GM18951 (cell line): Measurements from ENCODE around the gene LRGUK.
"Not testable (repeated sequence)": the region's sequence is repeated elsewhere in the genome, so short reads cannot be mapped to it uniquely, and the experiment has no call there.

Experiments used
- POLR2A ChIP-seq: IDR thresholded peaks from 4 replicates; pipeline ENCODE4 v1.6.1; 2011; ENCODE audit warnings: mild to moderate bottlenecking; ENCODE audit not compliant: insufficient read length, insufficient read depth; ENCODE audit errors: extremely low read depth
- in situ Hi-C: fragments of 300-500 bp; cut with MboI; formaldehyde crosslinking; loops from one replicate; pipeline ENCODE4 v1.12.0; 2022; ENCODE audit warnings: low sequenced_read_pairs, mixed read lengths, inconsistent platforms; ENCODE audit not compliant: unreplicated experiment

LRGUK gene

DNA sequence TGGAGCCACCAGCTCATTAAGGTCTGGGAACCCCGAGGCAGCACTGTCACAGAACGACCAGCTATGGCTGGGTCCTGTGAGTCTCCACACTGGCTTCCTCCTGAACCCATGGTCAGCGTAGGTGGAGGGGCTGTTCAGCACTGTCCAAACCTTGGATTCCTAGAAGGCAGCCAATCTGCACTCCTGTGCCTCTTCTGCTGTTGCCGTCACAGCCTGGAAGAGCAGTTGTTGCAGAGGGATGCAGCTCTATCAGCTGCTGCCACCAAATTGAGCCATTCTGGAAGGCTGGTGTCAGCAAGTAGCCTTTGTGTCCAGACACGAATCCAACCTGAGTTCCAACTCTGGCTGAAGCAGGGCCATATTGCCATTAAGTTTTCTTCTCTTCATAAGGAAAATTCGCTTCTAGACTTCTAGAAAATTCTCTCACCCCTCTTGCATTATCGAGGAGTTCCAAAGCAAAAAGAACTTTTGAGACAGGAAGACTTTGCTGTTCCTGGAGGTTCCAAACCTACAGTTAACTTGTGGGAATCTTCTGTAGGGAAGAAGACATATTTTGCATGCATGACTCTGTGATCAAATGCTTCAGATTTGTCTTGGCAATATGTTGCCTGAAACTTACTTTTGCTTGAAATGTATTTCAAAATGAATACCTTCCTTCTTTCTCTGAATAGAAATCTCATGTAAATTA lies 84.0 kb downstream of the LRGUK start:
- no peak for TF ChIP-seq POLR2A
- in situ Hi-C loops, result no loop called here

DNA sequence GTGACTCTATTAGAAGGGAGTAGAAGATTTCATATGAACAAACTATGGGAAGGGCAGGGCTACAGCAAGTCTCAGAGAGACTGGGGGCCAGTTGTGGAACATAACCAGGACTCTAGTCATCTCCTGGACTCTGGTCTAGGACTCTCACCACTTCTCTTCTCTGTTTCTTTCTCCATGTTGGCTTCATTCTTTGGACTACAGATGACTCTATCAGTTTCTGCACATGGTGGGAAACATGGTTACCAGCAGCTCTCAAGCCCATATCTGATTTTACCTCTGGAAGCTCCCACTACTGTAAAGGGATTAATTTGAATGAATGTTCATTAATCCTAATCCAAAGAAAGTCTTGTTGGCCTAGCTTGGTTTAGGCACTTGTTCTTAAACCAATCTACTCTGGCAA lies 84.7 kb downstream of the LRGUK start:
- in situ Hi-C loops, result no loop called here
- no peak for TF ChIP-seq POLR2A

DNA sequence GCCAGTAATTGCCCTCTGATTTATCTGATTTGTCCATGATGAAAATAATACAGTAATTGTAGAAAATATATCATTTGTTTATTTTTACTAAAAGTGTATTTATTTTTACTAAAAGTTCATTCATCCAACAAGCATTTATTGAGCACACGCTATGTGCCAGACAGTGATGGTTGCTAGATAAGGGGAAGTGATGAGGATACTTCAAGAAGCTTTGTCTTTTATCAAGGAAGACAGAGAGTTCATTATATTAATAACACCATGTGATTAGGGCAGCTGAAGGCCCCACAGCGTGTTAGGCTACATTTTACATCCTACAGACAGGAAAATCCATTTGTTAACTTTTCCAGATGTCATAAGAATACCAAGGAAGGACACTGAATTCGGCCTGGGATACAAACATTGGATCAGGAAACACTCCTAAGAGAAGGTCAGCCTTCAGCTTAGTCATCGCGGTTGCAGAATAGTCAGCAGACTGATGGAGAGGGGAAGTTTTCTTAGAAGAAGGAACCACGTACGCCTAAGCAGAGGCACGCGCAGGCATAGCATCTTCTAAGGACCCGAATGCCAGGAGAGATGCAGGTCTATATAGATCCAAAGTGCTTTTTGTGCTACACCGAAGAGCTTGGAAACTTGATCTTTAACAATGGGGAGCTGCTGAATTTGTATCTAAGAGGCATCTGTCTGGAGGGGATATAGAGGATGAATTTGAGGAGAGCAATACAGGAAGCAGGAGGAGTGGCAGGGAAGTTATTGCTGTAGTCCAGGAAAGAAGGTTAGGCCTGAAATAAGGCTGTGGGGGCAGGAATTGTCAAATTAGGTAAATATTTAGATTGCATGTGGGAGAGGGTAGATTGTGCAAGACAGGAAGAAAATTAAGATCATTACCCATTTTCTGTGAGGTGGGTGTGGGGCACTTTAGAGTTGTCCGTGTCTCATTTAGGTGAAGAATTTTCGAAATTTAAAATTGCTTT lies 85.7 kb downstream of the LRGUK start:
- in situ Hi-C loops, result no loop called here
- TF ChIP-seq POLR2A, result no peak

DNA sequence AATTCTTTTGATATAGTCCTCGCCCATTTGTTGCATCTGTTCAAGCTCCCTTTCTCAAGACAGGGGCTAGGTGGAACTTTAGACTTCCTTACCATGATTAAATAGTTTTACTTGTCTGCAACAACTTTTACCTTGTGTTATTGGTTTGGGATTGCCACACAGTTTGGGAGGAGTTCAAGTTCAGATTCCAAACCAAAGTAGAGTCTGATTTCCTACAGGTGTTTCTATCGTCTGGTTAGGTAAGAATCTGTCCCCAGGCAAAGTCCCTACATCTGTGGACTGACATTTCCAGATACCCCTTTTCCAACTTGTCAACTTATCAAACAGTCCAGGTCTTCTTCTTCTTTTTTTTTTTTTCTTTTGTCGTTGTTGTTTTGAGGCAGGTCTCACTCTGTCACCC lies 93.1 kb downstream of the LRGUK start:
- TF ChIP-seq POLR2A, result no peak
- in situ Hi-C loops, result no loop called here

DNA sequence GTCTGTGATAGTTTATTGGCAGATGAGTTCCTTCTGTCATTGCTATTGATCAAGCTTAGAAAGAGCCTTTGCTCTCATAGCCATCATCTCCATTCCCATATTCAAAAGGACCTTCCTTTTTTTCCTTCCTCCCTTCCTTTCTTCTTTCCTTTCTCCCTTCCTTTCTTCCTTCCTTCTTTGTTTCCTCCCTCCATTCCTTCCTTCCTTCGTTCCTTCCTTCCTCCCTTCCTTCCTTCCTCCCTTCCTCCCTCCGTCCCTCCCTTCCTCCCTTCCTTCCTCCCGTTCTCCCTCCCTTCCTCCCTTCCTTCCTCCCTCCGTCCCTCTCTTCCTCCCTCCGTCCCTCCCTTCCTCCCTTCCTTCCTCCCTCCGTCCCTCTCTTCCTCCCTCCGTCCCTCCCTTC lies 104.2 kb downstream of the LRGUK start:
- in situ Hi-C loops, result not testable (repeated sequence)

DNA sequence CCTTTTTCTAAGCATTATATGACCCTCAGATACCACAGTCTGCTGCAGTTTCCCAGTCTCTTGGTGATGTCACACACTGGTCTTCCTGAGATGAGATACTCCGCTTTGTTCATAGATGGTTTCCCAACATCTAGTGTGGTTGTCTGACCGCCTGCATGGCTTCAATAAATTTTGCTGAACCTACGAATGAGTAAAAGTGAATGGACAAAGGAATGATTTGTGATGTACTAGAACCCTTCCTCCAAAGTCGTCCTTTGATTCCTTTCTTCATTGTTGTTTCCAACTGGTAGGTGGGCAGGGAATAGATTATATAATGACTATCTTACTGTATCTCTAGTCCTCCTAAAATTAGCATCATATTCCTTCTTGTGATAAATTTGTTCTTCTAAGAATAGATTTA lies 107.1 kb downstream of the LRGUK start:
- no peak for TF ChIP-seq POLR2A
- in situ Hi-C loops, result no loop called here

DNA sequence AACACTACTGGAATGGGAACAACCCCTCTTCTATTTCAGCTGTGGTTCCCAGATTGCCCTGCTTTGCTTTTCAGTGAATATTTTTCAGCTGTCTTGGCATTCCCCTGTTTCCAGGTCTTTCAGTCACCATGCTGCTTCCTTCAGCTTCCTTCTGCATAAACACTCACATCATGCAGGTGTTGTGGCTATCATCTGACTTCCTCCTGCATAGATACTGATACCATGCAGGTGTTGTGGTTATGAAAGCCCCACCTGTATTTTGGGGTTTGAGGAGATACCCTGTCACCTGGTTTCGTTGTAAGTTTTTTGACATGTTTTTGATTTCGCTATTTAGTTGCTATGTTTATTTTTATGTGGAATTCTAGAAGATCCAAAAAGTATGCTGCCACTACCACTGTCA lies 118.1 kb downstream of the LRGUK start:
- in situ Hi-C loops, result no loop called here
- TF ChIP-seq POLR2A, result no peak

DNA sequence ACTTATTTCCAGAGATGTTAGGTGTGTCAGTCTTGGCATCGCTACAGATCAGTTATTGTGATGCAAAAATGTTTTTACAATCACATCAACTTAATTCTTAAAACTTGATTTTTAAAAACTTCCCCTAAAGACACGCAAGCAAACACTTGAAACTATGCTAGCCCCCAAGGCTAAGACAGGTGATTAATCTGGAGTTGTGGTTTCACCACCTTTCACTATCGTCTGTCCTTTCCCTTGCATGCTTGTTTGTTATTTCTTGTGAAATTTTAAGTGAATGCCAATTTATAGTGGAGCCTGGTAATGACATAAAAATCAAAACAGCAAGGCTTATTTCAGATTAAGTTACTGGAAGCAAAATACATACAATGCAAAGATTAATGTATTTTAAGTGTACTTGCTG lies 119.2 kb downstream of the LRGUK start:
- in situ Hi-C loops, result no loop called here
- no peak for TF ChIP-seq POLR2A

DNA sequence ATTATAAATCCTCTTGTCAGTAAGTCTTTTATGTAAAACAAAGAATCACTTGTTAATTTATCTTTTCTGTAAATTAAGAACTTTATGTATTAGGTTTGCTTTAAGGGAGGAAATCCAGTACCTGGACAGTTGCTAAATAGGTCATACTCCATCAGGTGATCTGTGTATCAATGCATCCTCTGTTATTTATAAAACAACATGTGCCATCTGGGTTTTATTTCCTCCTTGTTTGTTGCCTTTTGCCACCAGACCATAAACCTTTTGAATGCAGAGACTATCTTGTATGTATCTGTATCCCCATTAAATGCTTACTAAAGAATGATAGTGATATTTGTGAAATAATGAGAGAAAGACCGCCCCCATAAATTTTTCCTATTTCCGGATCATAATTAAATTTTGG lies 119.6 kb downstream of the LRGUK start:
- in situ Hi-C loops, result no loop called here
- no peak for TF ChIP-seq POLR2A

DNA sequence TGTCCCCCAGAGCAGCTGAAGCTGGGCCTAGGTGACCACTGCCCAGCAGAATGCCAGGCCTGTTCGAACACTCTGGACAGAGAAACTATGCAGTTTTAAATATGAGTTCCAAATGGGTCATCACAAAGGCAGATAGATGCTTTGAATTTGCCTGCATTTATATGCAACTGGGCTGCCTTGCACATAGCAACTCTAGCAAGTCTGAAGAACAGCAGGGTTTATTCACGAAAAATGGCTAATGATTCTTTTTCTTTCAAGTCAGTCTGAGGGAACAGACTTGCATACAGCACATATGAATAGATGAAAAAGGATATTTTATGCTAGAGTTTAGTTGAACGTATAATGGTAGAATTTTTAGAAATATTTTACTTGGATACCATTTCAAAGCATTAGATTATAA lies 121.1 kb downstream of the LRGUK start:
- TF ChIP-seq POLR2A, result no peak
- in situ Hi-C loops, result no loop called here

DNA sequence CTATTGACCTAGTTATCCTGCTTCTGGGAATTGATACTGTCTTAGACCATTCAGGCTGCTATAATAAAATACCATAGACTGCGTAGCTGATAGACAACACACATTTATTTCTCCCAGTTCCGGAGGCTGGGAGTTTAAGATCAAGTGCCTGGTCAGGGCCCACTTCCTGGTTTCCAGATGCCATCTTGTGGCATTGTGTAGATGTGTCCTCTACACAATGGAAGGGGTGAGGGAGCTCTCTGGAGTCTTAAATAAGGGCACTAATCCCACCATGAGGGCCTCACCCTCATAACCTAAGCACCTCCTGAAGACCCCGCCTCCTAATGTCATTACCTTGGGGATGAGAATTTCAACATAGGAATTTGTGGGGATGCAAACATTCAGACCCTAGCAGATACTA lies 127.2 kb downstream of the LRGUK start:
- TF ChIP-seq POLR2A, result no peak
- in situ Hi-C loops, result no loop called here

DNA sequence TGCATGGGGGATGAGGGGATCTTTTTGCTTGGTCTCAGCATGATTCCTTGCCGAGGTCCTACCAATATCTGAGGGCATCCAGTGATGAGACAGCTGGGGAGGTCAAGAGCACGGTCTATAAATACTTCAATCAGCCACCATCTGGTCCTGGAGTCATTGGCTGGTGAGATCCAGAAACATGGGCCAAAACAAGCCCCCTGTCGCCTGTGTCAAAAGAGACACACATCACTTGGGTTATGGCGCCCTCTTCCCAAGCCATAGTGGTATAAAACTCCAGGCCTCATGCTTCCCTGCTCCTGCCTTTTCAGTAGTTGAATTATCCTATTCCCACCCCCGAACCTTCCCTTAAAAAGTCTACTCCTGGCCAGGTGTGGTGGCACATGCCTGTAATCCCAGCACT lies 128.7 kb downstream of the LRGUK start:
- in situ Hi-C loops, result no loop called here
- no peak for TF ChIP-seq POLR2A

DNA sequence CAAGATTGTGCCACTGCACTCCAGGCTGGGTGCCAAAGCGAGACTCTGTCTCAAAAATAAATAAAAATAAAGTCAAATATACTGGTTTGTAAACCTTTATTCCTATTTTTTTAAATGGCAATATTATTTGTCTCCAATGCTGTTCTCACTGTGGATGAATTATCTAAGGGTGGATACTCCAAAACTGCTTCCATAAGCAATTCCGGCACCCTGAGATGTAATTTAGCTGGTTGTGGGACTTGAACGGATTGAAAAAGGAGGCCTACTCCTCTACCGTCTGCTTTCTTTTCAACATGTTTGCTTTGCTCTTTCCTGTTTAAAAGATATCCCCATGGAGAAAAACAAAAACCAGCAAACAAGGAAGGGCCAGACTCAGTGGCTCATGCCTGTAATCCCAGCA lies 135.2 kb downstream of the LRGUK start:
- in situ Hi-C loops, result no loop called here
- TF ChIP-seq POLR2A, result no peak

DNA sequence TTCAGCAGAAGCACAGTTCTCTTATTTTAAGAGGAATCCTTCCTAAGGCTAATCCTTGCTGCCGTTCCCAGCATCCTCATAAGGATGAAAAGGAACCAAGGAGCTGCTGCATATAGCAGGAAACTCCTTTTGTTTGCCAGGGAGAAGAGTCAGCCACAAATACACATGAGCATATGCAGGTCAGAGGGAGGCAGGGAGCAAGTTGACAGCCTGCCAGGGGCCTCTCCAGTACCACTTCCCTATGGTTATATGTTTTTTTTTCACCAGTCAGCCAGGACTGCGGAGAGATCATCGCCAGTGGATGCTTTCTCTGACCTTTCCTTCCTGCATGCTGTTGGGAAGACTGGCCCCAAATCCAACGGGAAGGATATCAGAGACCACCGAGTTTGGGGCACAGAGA lies 149.8 kb downstream of the LRGUK start:
- TF ChIP-seq POLR2A, result no peak
- in situ Hi-C loops, result no loop called here
